Fibroblast of mammary gland (primary cell): ENCODE data around the gene SLC16A1.
A peak's percentile ranks its signal among the peaks of the same experiment; 100 is the strongest.

Experiments
- DNase-seq: peaks from one replicate; pipeline ENCODE4 v3.0.0-alpha.2; 2010; ENCODE audit warnings: low read depth
- H3K4me3 ChIP-seq: 2 replicates; pipeline ENCODE4 v1.5.1; 2011; ENCODE audit warnings: low read depth, mild to moderate bottlenecking, low read length, moderate library complexity; ENCODE audit not compliant: control insufficient read depth
- CTCF ChIP-seq: conservative IDR thresholded peaks from 2 replicates; pipeline ENCODE4 v1.5.1; 2011; ENCODE audit warnings: low read depth, low read length, inconsistent platforms; ENCODE audit not compliant: control insufficient read depth, insufficient read depth

SLC16A1 gene

GRCh38 chr1:112909847-112910246 is 46.1 kb downstream of the SLC16A1 start:
- H3K4me3 ChIP-seq: no peak overlapping the region
- DNase-seq: no peak
- no peak for TF ChIP-seq CTCF

- H3K4me3 ChIP-seq: no peak overlapping the region
- no peak for TF ChIP-seq CTCF
- DNase-seq: no peak
Observed at GRCh38 chr1:112906150-112906698, 49.8 kb downstream of the SLC16A1 start.

GRCh38 chr1:112905395-112906149 is 50.4 kb downstream of the SLC16A1 start:
- DNase-seq: peak; percentile 28
- no peak for TF ChIP-seq CTCF
- H3K4me3 ChIP-seq: no peak overlapping the region

- H3K4me3 ChIP-seq: no peak overlapping the region
- no peak for TF ChIP-seq CTCF
- DNase-seq: no peak
Observed at GRCh38 chr1:112904831-112905261, 51.1 kb downstream of the SLC16A1 start.

- TF ChIP-seq CTCF: no peak
- H3K4me3 ChIP-seq: no peak overlapping the region
- DNase-seq: peak; percentile 93
Observed at GRCh38 chr1:112904071-112904830, 51.7 kb downstream of the SLC16A1 start.

GRCh38 chr1:112902221-112902620 is 53.8 kb downstream of the SLC16A1 start:
- no peak for DNase-seq
- TF ChIP-seq CTCF: no peak
- H3K4me3 ChIP-seq: no peak overlapping the region
